GM21825 (cell line): Measurements from ENCODE around the gene ICOSLG.
"Not testable (repeated sequence)": the region's sequence is repeated elsewhere in the genome, so short reads cannot be mapped to it uniquely, and the experiment has no call there.

ENCODE experiments used
- ATAC-seq: cut with Tn5 transposase; IDR thresholded peaks from one replicate; pipeline ENCODE4 v1.9.1; 2021; ENCODE audit warnings: mild to moderate bottlenecking, moderate library complexity; ENCODE audit not compliant: unreplicated experiment

Gene ICOSLG

DNA sequence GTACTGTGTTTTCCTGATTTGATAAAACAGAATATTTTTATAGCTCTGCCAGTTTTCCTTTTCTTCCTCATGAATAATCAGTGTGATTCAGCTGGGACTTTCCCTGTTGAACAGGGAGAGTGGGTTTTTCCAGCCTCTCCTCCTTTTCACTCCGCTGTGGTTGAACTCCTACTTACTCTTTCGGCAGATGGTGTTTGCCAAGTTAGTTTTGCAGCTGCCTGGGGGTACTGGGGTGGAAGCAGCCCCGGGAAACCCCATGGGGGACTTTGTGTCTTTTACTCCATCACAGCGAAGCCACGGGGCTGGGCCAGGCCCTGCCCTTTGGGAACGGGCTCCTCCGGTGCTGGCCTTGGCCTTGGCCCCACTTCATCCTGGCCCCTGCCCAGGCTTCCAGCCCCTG, 55.9 kb downstream of the ICOSLG start:
- not testable (repeated sequence) for ATAC-seq

DNA sequence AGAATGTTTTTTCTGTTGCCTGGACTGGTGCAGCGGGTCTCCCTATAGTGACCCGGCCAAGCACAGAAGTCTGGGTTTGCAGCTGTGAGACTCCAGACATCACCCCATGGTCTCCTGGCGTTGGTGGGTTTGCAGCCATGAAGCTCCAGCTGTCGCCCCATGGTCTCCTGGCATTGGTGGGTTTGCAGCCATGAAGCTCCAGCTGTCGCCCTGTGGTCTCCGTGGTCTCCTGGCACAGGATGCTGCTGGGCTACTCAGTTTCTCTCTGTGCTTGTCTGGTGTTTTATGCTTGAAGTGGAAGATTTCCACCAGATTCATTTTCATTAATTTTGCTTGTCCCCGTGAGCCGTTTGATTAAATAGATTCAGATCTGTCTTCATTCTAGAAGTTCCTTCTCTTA, 58.5 kb downstream of the ICOSLG start:
- not testable (repeated sequence) for ATAC-seq

DNA sequence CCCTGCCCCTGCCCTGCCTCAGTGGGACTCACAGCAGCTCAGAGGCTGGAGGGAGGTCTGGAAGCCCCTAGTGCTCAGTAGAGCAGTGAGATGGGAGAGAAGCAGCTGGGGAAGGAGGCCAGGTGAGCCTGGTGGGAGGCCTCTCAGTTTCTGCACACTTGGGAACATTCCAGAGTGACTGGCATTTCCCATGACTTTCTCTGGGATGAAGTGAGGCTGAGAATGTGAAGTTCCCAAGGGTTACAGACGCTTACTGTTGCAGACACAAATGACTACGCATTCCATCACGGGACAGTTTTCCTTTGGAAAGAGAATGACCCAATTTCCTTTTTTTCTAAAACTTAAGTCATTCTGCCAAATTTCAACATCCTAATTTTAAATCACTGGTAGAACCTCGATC, 59.2 kb downstream of the ICOSLG start:
- ATAC-seq: not testable (repeated sequence)

- not testable (repeated sequence) for ATAC-seq
Measured at GRCh38 chr21:44176127-44176526, 64.6 kb downstream of the ICOSLG start.

GRCh38 chr21:44175189-44175588, 65.6 kb downstream of the ICOSLG start:
- peak; percentile 57 for ATAC-seq
